Testis (tissue), 2 donors: ENCODE measurements around the gene SERGEF.

Experiments used
- CTCF ChIP-seq, 3 experiments: fragments of 450-650 bp in 2 of 3; fragments of 200-600 bp in 1 of 3; sonication (generic) in 1 of 3; IDR thresholded peaks; one replicate each; pipeline ENCODE4 v1.5.1; 2016 to 2019; ENCODE audit warnings: antibody characterized with exemption in 3 of 3, mild to moderate bottlenecking in 2 of 3, moderate library complexity in 1 of 3
- POLR2A ChIP-seq: fragments of 450-650 bp; IDR thresholded peaks from one replicate; pipeline ENCODE4 v1.6.1; 2017; ENCODE audit warnings: antibody characterized with exemption, mild to moderate bottlenecking, moderate library complexity

GRCh38 chr11:17821648-17822400 is 191.0 kb downstream of the SERGEF start:
- TF ChIP-seq CTCF (IDR thresholded peaks at IDR 0.05) (no peak), POLR2A (no peak)
